Mesodermal cell (in vitro differentiated cells): ENCODE measurements around the gene VPS4B.

Experiments used
- H3K27ac ChIP-seq: 2 replicates; pipeline ENCODE4 v1.7.0; 2013; ENCODE audit warnings: mild to moderate bottlenecking, low read depth, low read length, moderate library complexity; ENCODE audit not compliant: severe bottlenecking
- H3K36me3 ChIP-seq: 2 replicates; pipeline ENCODE4 v1.7.1; 2013; ENCODE audit warnings: mild to moderate bottlenecking, low read length, moderate library complexity; ENCODE audit not compliant: control insufficient read depth, insufficient read depth
- H3K4me1 ChIP-seq: one replicate; pipeline ENCODE4 v1.7.1; 2013; ENCODE audit warnings: mild to moderate bottlenecking, low read length; ENCODE audit not compliant: insufficient read depth, control insufficient read depth, poor library complexity, severe bottlenecking
- H3K4me3 ChIP-seq: 2 replicates; pipeline ENCODE4 v1.7.0; 2013; ENCODE audit warnings: low read length, control low read depth, mild to moderate bottlenecking; ENCODE audit not compliant: insufficient read depth, poor library complexity, severe bottlenecking; ENCODE audit errors: extremely low read depth
- H3K9me3 ChIP-seq: 2 replicates; pipeline ENCODE4 v1.7.1; 2013; ENCODE audit warnings: mild to moderate bottlenecking, low read length, moderate library complexity; ENCODE audit not compliant: control insufficient read depth
- whole genome bisulfite sequencing, 2 experiments: methylation state at CpG; one replicate each; pipeline ENCODE4 v1.1.5; 2013; ENCODE audit warnings: missing lambda C conversion rate in 2 of 2; ENCODE audit not compliant: insufficient coverage in 2 of 2; 5-methylcytosine and 5-hydroxymethylcytosine counted together

The VPS4B gene

GRCh38 chr18:63451799-63452660, 29.8 kb upstream of the VPS4B start:
- H3K36me3 ChIP-seq, result no peaks in the 10 kb centered on the region
- peak overlapping the region; percentile 47 for H3K27ac ChIP-seq
- H3K4me3 ChIP-seq, result no peak overlapping the region
- no peaks in the 10 kb centered on the region for H3K9me3 ChIP-seq
- WGBS, 2 experiments, result 89 to 90% methylated on average over 6 to 8 of the region's 9 CpGs
- peaks cover 3% of the 10 kb centered on the region for H3K4me1 ChIP-seq

- no peaks in the 10 kb centered on the region for H3K36me3 ChIP-seq
- no peak overlapping the region for H3K27ac ChIP-seq
- peaks cover 2% of the 10 kb centered on the region for H3K4me1 ChIP-seq
- H3K9me3 ChIP-seq, result no peaks in the 10 kb centered on the region
- H3K4me3 ChIP-seq, result no peak overlapping the region
- WGBS, 2 experiments, result 85% methylated on average over 2 of the region's 4 CpGs; no CpG with 5 or more reads in 1 of the 2 experiments
Measured at GRCh38 chr18:63449426-63449825, 27.1 kb upstream of the VPS4B start.

- H3K9me3 ChIP-seq, result no peaks in the 10 kb centered on the region
- H3K27ac ChIP-seq, result no peak overlapping the region
- H3K4me1 ChIP-seq, result no peaks in the 10 kb centered on the region
- WGBS, 2 experiments, result 76 to 91% methylated on average over 5 of the region's 5 CpGs
- H3K4me3 ChIP-seq, result no peak overlapping the region
- H3K36me3 ChIP-seq, result no peaks in the 10 kb centered on the region
Measured at GRCh38 chr18:63447066-63447465, 24.8 kb upstream of the VPS4B start.

- H3K4me1 ChIP-seq, result no peaks in the 10 kb centered on the region
- no peaks in the 10 kb centered on the region for H3K36me3 ChIP-seq
- no peak overlapping the region for H3K4me3 ChIP-seq
- 95 to 98% methylated on average over 2 to 3 of the region's 3 CpGs for WGBS, 2 experiments
- no peak overlapping the region for H3K27ac ChIP-seq
- no peaks in the 10 kb centered on the region for H3K9me3 ChIP-seq
Measured at GRCh38 chr18:63446266-63446665, 24.0 kb upstream of the VPS4B start.

GRCh38 chr18:63445037-63445436, 22.8 kb upstream of the VPS4B start:
- Histone ChIP-seq H3K27ac (no peak overlapping the region), H3K4me3 (no peak overlapping the region), H3K9me3 (no peaks in the 10 kb centered on the region), H3K36me3 (no peaks in the 10 kb centered on the region), H3K4me1 (no peaks in the 10 kb centered on the region)
- 100% methylated on average over 1 of the region's 2 CpGs; no CpG with 5 or more reads in 1 of the 2 experiments for whole genome bisulfite sequencing, 2 experiments

- Histone ChIP-seq H3K36me3 (no peaks in the 10 kb centered on the region), H3K4me1 (no peaks in the 10 kb centered on the region), H3K9me3 (no peaks in the 10 kb centered on the region), H3K27ac (no peak overlapping the region), H3K4me3 (no peak overlapping the region)
- WGBS, 2 experiments, result 91 to 100% methylated on average over 2 of the region's 6 CpGs
Measured at GRCh38 chr18:63444580-63444979, 22.3 kb upstream of the VPS4B start.

- H3K4me1 ChIP-seq, result no peaks in the 10 kb centered on the region
- H3K9me3 ChIP-seq, result no peaks in the 10 kb centered on the region
- no peaks in the 10 kb centered on the region for H3K36me3 ChIP-seq
- WGBS, 2 experiments, result 91 to 93% methylated on average over 4 of the region's 6 CpGs
- H3K27ac ChIP-seq, result no peak overlapping the region
- H3K4me3 ChIP-seq, result no peak overlapping the region
Measured at GRCh38 chr18:63443829-63444228, 21.6 kb upstream of the VPS4B start.

- H3K27ac ChIP-seq, result no peak overlapping the region
- H3K4me1 ChIP-seq, result no peaks in the 10 kb centered on the region
- no peaks in the 10 kb centered on the region for H3K9me3 ChIP-seq
- 93% methylated on average over 4 of the region's 5 CpGs; no CpG with 5 or more reads in 1 of the 2 experiments for WGBS, 2 experiments
- no peak overlapping the region for H3K4me3 ChIP-seq
- no peaks in the 10 kb centered on the region for H3K36me3 ChIP-seq
Measured at GRCh38 chr18:63440881-63441280, 18.6 kb upstream of the VPS4B start.

- Histone ChIP-seq H3K27ac (no peak overlapping the region), H3K4me1 (no peaks in the 10 kb centered on the region), H3K36me3 (no peaks in the 10 kb centered on the region), H3K9me3 (no peaks in the 10 kb centered on the region), H3K4me3 (no peak overlapping the region)
- WGBS, 2 experiments, result no CpG with 5 or more reads among the region's 1 CpG
Measured at GRCh38 chr18:63440219-63440618, 17.9 kb upstream of the VPS4B start.

- H3K4me1 ChIP-seq, result no peaks in the 10 kb centered on the region
- 7 to 10% methylated on average over 4 to 5 of the region's 6 CpGs for WGBS, 2 experiments
- H3K4me3 ChIP-seq, result no peak overlapping the region
- H3K27ac ChIP-seq, result no peak overlapping the region
- H3K36me3 ChIP-seq, result no peaks in the 10 kb centered on the region
- H3K9me3 ChIP-seq, result no peaks in the 10 kb centered on the region
Measured at GRCh38 chr18:63439334-63439733, 17.1 kb upstream of the VPS4B start.

GRCh38 chr18:63438181-63438580, 15.9 kb upstream of the VPS4B start:
- 93 to 100% methylated on average over 1 to 2 of the region's 2 CpGs for WGBS, 2 experiments
- Histone ChIP-seq H3K36me3 (no peaks in the 10 kb centered on the region), H3K4me3 (no peak overlapping the region), H3K9me3 (no peaks in the 10 kb centered on the region), H3K27ac (no peak overlapping the region), H3K4me1 (no peaks in the 10 kb centered on the region)
